ENCODE measurements around the gene JPT2. TPM values are rescaled to one million over a fixed set of nuclear protein-coding genes. Genes with fewer than 3 reads are reported as not detected.

Gene JPT2
- total RNA-seq, 1 donor from 2014 or later = 48.7 TPM

DNA sequence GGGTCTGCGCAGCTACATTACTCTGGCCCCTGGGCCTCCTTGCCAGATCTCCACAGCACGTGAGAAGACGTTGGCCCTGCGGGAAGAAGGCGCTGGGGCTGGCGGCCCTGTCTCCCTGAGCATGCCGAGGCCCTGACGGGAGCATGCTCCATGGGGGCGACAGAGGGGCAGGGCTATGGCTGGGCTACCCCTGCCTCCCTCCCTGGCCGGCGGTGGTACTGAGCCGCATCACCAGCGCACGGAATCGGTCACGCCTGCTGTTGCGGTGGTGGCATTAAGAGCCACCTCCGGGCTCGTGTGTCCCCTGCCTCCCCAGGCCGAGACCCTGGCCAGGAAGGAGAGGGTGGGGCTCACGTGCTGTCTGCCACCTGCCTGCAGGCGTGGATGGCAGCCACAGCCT, 56.0 kb downstream of the JPT2 start:
- intact Hi-C loops (cut with micrococcal nuclease) = no loop called here
- ATAC-seq (ENCODE audit: low read depth) = no peak
- no peak for DNase-seq
- H3K27ac Mint-ChIP-seq = no peak overlapping the region
- peaks cover 37% of the 10 kb centered on the region for H3K36me3 Mint-ChIP-seq (ENCODE audit: low read depth)
- ChIA-PET CTCF (no interaction called here), POLR2A (no interaction called here)
- H3K9me3 Mint-ChIP-seq = no peaks in the 10 kb centered on the region
- TF ChIP-seq, protein P1, sequence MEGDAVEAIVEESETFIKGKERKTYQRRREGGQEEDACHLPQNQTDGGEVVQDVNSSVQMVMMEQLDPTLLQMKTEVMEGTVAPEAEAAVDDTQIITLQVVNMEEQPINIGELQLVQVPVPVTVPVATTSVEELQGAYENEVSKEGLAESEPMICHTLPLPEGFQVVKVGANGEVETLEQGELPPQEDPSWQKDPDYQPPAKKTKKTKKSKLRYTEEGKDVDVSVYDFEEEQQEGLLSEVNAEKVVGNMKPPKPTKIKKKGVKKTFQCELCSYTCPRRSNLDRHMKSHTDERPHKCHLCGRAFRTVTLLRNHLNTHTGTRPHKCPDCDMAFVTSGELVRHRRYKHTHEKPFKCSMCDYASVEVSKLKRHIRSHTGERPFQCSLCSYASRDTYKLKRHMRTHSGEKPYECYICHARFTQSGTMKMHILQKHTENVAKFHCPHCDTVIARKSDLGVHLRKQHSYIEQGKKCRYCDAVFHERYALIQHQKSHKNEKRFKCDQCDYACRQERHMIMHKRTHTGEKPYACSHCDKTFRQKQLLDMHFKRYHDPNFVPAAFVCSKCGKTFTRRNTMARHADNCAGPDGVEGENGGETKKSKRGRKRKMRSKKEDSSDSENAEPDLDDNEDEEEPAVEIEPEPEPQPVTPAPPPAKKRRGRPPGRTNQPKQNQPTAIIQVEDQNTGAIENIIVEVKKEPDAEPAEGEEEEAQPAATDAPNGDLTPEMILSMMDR (IDR thresholded peaks at IDR 0.05) = no peak
- no peaks in the 10 kb centered on the region for H3K27me3 Mint-ChIP-seq
- H3K4me1 Mint-ChIP-seq = no peaks in the 10 kb centered on the region
- H3K4me3 Mint-ChIP-seq = no peak overlapping the region

DNA sequence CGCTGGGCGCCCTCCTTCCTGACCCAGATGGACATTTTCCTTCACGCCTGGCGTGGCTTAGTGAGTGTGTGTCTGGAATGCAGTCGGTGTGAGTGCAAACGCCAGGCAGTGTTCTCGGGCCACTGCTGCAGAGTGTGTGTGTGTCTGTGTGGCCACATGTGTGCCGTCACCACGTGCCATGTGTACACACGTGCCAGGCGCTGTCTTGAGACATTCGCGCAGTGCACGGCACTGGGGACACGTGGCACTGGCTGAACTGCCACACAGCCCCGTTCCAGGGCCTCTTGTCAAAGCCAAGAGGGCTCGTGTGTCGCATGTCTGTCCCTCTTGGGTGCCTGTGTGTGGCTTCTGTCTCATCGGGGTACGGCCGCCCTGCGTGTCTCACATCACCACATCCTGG, 56.7 kb downstream of the JPT2 start:
- intact Hi-C loops (cut with micrococcal nuclease) = no loop called here
- Mint-ChIP-seq H3K4me1 (no peaks in the 10 kb centered on the region), H3K4me3 (no peak overlapping the region), H3K27me3 (no peaks in the 10 kb centered on the region), H3K9me3 (no peaks in the 10 kb centered on the region), H3K27ac (no peak overlapping the region), H3K36me3 (ENCODE audit: low read depth) (peaks cover 30% of the 10 kb centered on the region)
- CTCF ChIA-PET = no interaction called here
- DNase-seq (no peak), ATAC-seq (ENCODE audit: low read depth) (no peak)
- POLR2A ChIA-PET = no interaction called here
- TF ChIP-seq, protein P1 (IDR thresholded peaks at IDR 0.05) = no peak

DNA sequence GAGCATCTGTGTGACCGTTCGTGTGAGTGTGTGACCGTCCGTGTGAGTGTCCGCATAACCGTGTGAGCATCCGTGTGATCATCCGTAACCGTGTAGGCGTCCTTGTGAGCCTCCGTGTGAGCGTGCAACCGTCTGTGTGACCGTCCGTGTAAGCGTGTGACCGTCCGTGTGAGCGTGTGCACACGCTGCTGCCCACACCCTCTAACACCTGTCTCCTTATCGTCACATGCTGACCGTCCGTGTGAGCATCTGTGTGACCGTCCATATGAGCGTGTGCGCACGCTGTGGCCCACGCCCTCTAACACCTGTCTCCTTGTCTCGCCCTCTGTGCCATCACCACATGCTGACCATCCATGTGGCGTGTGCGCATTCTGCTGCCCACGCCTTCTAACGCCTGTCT, 62.2 kb downstream of the JPT2 start:
- DNase-seq = no peak
- Mint-ChIP-seq H3K9me3 (no peaks in the 10 kb centered on the region), H3K27ac (no peak overlapping the region), H3K27me3 (no peaks in the 10 kb centered on the region), H3K4me1 (no peaks in the 10 kb centered on the region), H3K36me3 (ENCODE audit: low read depth) (peaks cover 21% of the 10 kb centered on the region), H3K4me3 (no peak overlapping the region)
- TF ChIP-seq, protein P1 (IDR thresholded peaks at IDR 0.05) = no peak
- no peak for ATAC-seq (ENCODE audit: low read depth)
- intact Hi-C loops (cut with micrococcal nuclease) = no loop called here
- CTCF ChIA-PET = no interaction called here
- POLR2A ChIA-PET = no interaction called here

DNA sequence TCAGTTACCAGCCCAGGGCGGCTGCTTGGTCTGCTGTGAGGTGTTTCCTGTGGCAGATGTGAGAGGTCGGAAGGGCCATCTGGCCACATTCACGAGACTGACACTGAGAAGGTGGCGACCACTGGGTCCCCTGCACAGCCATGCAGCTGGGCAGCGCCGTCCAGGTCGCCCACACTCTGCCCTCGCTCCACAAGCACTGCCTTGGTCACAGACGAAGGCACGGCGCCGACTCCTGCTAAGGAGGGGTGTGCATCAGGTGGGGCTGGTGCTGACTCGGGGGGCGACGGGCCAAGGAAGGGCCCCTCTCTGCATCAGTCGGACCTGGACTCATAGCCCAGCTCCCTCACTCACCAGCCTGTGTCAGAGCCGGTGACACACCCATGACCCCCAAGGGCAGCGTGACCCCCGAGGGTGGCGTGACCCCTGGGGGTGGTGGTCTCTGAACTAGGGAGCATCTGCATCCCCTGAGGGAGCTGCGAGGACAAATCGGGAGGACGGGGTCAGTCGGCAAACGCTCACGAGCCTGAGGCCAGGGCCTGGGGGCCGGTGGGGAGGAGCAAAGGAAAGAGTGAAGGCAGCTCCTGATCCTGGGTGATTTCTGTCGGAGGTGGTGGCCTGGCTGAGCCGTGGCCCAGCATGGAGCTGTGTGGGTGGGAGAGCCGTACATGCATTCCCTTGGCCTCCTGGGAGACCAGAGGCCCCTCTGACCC, 62.9 kb downstream of the JPT2 start:
- Mint-ChIP-seq H3K27ac (no peak overlapping the region), H3K4me1 (no peaks in the 10 kb centered on the region), H3K27me3 (no peaks in the 10 kb centered on the region), H3K36me3 (ENCODE audit: low read depth) (peaks cover 27% of the 10 kb centered on the region), H3K4me3 (no peak overlapping the region), H3K9me3 (no peaks in the 10 kb centered on the region)
- TF ChIP-seq, protein P1 (IDR thresholded peaks at IDR 0.05) = no peak
- no peak for DNase-seq
- ATAC-seq (ENCODE audit: low read depth) = no peak
- POLR2A ChIA-PET = interaction anchor here (0.6 kb wide), 2 partner anchors 23 to 420 kb away, joined by 3 to 11 read pairs; no protein-coding TSS in a partner anchor
- CTCF ChIA-PET = no interaction called here
- intact Hi-C loops (cut with micrococcal nuclease) = no loop called here

DNA sequence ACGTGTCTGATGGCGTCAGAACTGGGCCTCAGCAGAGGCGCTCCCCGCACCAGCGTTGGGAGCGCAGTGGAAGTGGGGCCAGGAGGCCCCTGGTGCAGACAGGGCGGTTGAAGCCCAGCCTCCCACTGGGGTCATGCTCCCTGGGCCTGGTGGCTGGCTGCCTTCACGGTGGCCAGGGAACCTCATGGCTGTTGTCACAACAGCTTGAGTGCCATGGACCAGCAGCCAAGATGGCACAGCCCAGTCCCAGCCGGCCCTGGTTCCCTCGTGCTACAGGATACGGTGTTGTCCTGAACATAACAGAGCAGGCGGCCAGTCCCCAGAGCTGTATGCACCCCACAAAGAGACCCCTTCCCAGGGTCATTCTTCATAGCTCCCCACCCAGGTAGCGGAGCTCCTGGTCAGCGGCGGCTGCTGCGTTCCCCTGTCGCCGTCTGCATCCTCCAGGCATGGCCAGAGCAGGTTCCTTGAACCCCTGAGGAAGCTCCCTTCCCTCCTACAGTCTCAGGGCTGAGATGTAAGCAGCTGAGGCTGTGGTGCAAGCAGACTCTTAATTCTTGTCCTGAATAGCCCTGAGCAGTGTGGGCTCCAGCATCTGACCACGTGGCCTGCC, 63.6 kb downstream of the JPT2 start:
- no peaks in the 10 kb centered on the region for H3K4me1 Mint-ChIP-seq
- H3K9me3 Mint-ChIP-seq = no peaks in the 10 kb centered on the region
- ChIA-PET POLR2A (interaction anchor here (0.6 kb wide), 2 partner anchors 24 to 420 kb away, joined by 3 to 11 read pairs; no protein-coding TSS in a partner anchor), CTCF (no interaction called here)
- ATAC-seq (ENCODE audit: low read depth) (no peak), DNase-seq (no peak)
- intact Hi-C loops (cut with micrococcal nuclease) = no loop called here
- peaks cover 30% of the 10 kb centered on the region for H3K36me3 Mint-ChIP-seq (ENCODE audit: low read depth)
- H3K4me3 Mint-ChIP-seq = no peak overlapping the region
- H3K27ac Mint-ChIP-seq = no peak overlapping the region
- H3K27me3 Mint-ChIP-seq = no peaks in the 10 kb centered on the region
- TF ChIP-seq, protein P1 (IDR thresholded peaks at IDR 0.05) = no peak
